Stomach smooth muscle (tissue), 2 donors: ENCODE results near the gene PTPRN2.

Experiments
- H3K27ac ChIP-seq: one replicate; pipeline ENCODE4 v1.7.0; 2013; ENCODE audit warnings: mild to moderate bottlenecking, low read length, inconsistent platforms
- H3K27me3 ChIP-seq, 2 donors: one replicate each; pipeline ENCODE4 v1.7.0; 2013; ENCODE audit warnings: low read length in 2 of 2; ENCODE audit not compliant: insufficient read depth in 2 of 2, control insufficient read depth in 1 of 2
- H3K36me3 ChIP-seq, 2 donors: one replicate each; pipeline ENCODE4 v1.7.0; 2013; ENCODE audit warnings: low read length in 2 of 2; ENCODE audit not compliant: control insufficient read depth in 2 of 2, insufficient read depth in 2 of 2
- H3K4me1 ChIP-seq: one replicate; pipeline ENCODE4 v1.7.0; 2013; ENCODE audit warnings: low read length; ENCODE audit not compliant: control insufficient read depth, insufficient read depth
- H3K4me3 ChIP-seq, 2 donors: one replicate each; pipeline ENCODE4 v1.7.0; 2013; ENCODE audit warnings: low read length in 2 of 2
- H3K9ac ChIP-seq, 2 donors: one replicate each; pipeline ENCODE4 v1.7.0; 2013; ENCODE audit warnings: low read length in 2 of 2, mild to moderate bottlenecking in 1 of 2
- H3K9me3 ChIP-seq, 2 donors: one replicate each; pipeline ENCODE4 v1.7.0; 2013; ENCODE audit warnings: low read length in 2 of 2; ENCODE audit not compliant: control insufficient read depth in 2 of 2
- donor health status: healthy.
- donor health status: Pancreatic carcinoma.

PTPRN2 gene

GRCh38 chr7:158192956-158193355 is 394.7 kb downstream of the PTPRN2 start:
- Histone ChIP-seq H3K4me3 (no peak overlapping the region), H3K27ac (no peak overlapping the region), H3K36me3 (no peaks in the 10 kb centered on the region), H3K4me1 (no peaks in the 10 kb centered on the region), H3K9me3 (peaks cover 6 to 21% of the 10 kb centered on the region in 2 donors), H3K27me3 (no peaks in the 10 kb centered on the region), H3K9ac (no peak overlapping the region)

GRCh38 chr7:158192184-158192835 is 395.3 kb downstream of the PTPRN2 start:
- Histone ChIP-seq H3K36me3 (no peaks in the 10 kb centered on the region), H3K9me3 (peaks cover 6 to 25% of the 10 kb centered on the region in 2 donors)

GRCh38 chr7:158191671-158192070 is 396.0 kb downstream of the PTPRN2 start:
- Histone ChIP-seq H3K9ac (no peak overlapping the region), H3K4me1 (no peaks in the 10 kb centered on the region), H3K9me3 (peaks cover 6 to 22% of the 10 kb centered on the region in 2 donors), H3K4me3 (no peak overlapping the region), H3K36me3 (no peaks in the 10 kb centered on the region), H3K27ac (no peak overlapping the region), H3K27me3 (no peaks in the 10 kb centered on the region)

More at GRCh38 chr7:158192184-158192835, 395.3 kb downstream of the PTPRN2 start:
- no peak overlapping the region for H3K27ac ChIP-seq
- no peak overlapping the region for H3K9ac ChIP-seq
- H3K4me1 ChIP-seq: no peaks in the 10 kb centered on the region
- no peaks in the 10 kb centered on the region for H3K27me3 ChIP-seq
- no peak overlapping the region for H3K4me3 ChIP-seq

- Histone ChIP-seq H3K36me3 (no peaks in the 10 kb centered on the region), H3K9me3 (peaks cover 6 to 14% of the 10 kb centered on the region in 2 donors), H3K4me3 (no peak overlapping the region), H3K27ac (no peak overlapping the region), H3K4me1 (no peaks in the 10 kb centered on the region), H3K27me3 (no peaks in the 10 kb centered on the region), H3K9ac (no peak overlapping the region)
Measured at GRCh38 chr7:158190756-158191155, 396.9 kb downstream of the PTPRN2 start.

- Histone ChIP-seq H3K4me1 (no peaks in the 10 kb centered on the region), H3K9ac (no peak overlapping the region), H3K27ac (no peak overlapping the region), H3K4me3 (no peak overlapping the region), H3K36me3 (no peaks in the 10 kb centered on the region), H3K9me3 (peaks cover 2 to 8% of the 10 kb centered on the region in 2 donors), H3K27me3 (no peaks in the 10 kb centered on the region)
Measured at GRCh38 chr7:158188676-158189075, 398.9 kb downstream of the PTPRN2 start.

GRCh38 chr7:158187694-158187994 is 400.0 kb downstream of the PTPRN2 start:
- Histone ChIP-seq H3K27me3 (no peaks in the 10 kb centered on the region), H3K27ac (no peak overlapping the region), H3K4me1 (no peaks in the 10 kb centered on the region), H3K9me3 (peaks cover 2 to 13% of the 10 kb centered on the region in 2 donors), H3K36me3 (no peaks in the 10 kb centered on the region), H3K4me3 (no peak overlapping the region), H3K9ac (no peak overlapping the region)

GRCh38 chr7:158186864-158187693 is 400.5 kb downstream of the PTPRN2 start:
- H3K4me1 ChIP-seq: no peaks in the 10 kb centered on the region
- peaks cover 2 to 9% of the 10 kb centered on the region in 2 donors for H3K9me3 ChIP-seq
- no peak overlapping the region for H3K9ac ChIP-seq
- no peak overlapping the region for H3K4me3 ChIP-seq
- no peaks in the 10 kb centered on the region for H3K36me3 ChIP-seq
- no peaks in the 10 kb centered on the region for H3K27me3 ChIP-seq
- no peak overlapping the region for H3K27ac ChIP-seq

- no peak overlapping the region for H3K9ac ChIP-seq
- H3K4me1 ChIP-seq: no peaks in the 10 kb centered on the region
- H3K27me3 ChIP-seq: no peaks in the 10 kb centered on the region
- H3K36me3 ChIP-seq: no peaks in the 10 kb centered on the region
- H3K27ac ChIP-seq: no peak overlapping the region
- no peak overlapping the region for H3K4me3 ChIP-seq
- H3K9me3 ChIP-seq: peaks cover 2 to 9% of the 10 kb centered on the region in 2 donors
Measured at GRCh38 chr7:158186406-158186805, 401.2 kb downstream of the PTPRN2 start.

GRCh38 chr7:158185653-158186052 is 402.0 kb downstream of the PTPRN2 start:
- H3K27me3 ChIP-seq: no peaks in the 10 kb centered on the region
- no peaks in the 10 kb centered on the region for H3K36me3 ChIP-seq
- H3K27ac ChIP-seq: no peak overlapping the region
- peaks cover 2 to 9% of the 10 kb centered on the region in 2 donors for H3K9me3 ChIP-seq
- H3K4me1 ChIP-seq: no peaks in the 10 kb centered on the region
- no peak overlapping the region for H3K4me3 ChIP-seq
- H3K9ac ChIP-seq: no peak overlapping the region

- H3K36me3 ChIP-seq: no peaks in the 10 kb centered on the region
- peaks cover 2 to 9% of the 10 kb centered on the region in 2 donors for H3K9me3 ChIP-seq
- H3K4me3 ChIP-seq: no peak overlapping the region
- H3K9ac ChIP-seq: no peak overlapping the region
- no peak overlapping the region for H3K27ac ChIP-seq
- H3K27me3 ChIP-seq: no peaks in the 10 kb centered on the region
- no peaks in the 10 kb centered on the region for H3K4me1 ChIP-seq
Measured at GRCh38 chr7:158183431-158183830, 404.2 kb downstream of the PTPRN2 start.
